A549 (cell line): ENCODE data around the gene OLFML3. TPM values are rescaled to one million over a fixed set of nuclear protein-coding genes. Genes with fewer than 3 reads are reported as not detected.

Experiments used
- ATAC-seq, 2 experiments: fragments of 200-7000 bp in 1 of 2; fragments of >200 bp in 1 of 2; cut with Nextera tagmentation in 1 of 2; cut with Tn5 transposase in 1 of 2; 3 replicates each; pipeline versions ENCODE4 v1.8.0 to v1.9.1; 2018 to 2020; ENCODE audit warnings: mild to moderate bottlenecking in 1 of 2, moderate library complexity in 1 of 2
- CTCF ChIA-PET: fragments of 300-600 bp; sonication (Branson Sonifier 250); formaldehyde crosslinking; extraction: SDS; loops from one replicate; lab custom pipeline; 2021; ENCODE audit warnings: antibody characterized with exemption, inconsistent platforms; lab: Yijun Ruan, JAX
- POLR2A ChIA-PET: fragments of 350-600 bp; formaldehyde crosslinking; extraction: SDS; loops from one replicate; lab custom pipeline; 2021; ENCODE audit warnings: antibody characterized with exemption, inconsistent platforms; lab: Yijun Ruan, JAX
- DNase-seq, 2 experiments: peaks; one replicate each; pipeline versions ENCODE4 v3.0.0 to v3.0.0-alpha.2; 2011 to 2016; ENCODE audit warnings: low read depth in 1 of 2, low spot score in 1 of 2
- FAIRE-seq: peaks from 2 replicates; lab custom pipeline; 2011; peaks lifted over from hg19 to GRCh38; lab: Jason Lieb, UNC
- H3K27ac ChIP-seq, 2 experiments: fragments of >200 bp; sonication (Bioruptor Twin); formaldehyde crosslinking; 3 replicates each; pipeline ENCODE4 v1.5.1; 2016 to 2017
- H3K4me1 ChIP-seq: fragments of >200 bp; sonication (Bioruptor Twin); formaldehyde crosslinking; 3 replicates; pipeline ENCODE4 v1.6.1; 2016
- H3K4me2 ChIP-seq: fragments of >200 bp; sonication (Bioruptor Twin); formaldehyde crosslinking; 3 replicates; pipeline ENCODE4 v1.6.1; 2016
- H3K4me3 ChIP-seq: fragments of >200 bp; sonication (Bioruptor Twin); formaldehyde crosslinking; 3 replicates; pipeline ENCODE4 v1.5.1; 2016
- H3K9me3 ChIP-seq: fragments of >200 bp; sonication (Bioruptor Twin); formaldehyde crosslinking; 3 replicates; pipeline ENCODE4 v1.6.1; 2016
- BCL3 ChIP-seq: fragments of >200 bp; sonication (Bioruptor Twin); formaldehyde crosslinking; IDR thresholded peaks from 3 replicates; pipeline ENCODE4 v1.6.1; 2016
- CEBPB ChIP-seq, 2 experiments: fragments of >200 bp in 1 of 2; sonication (Bioruptor Twin) in 1 of 2; formaldehyde crosslinking in 1 of 2; IDR thresholded peaks; 2 replicates each; pipeline ENCODE4 v1.6.1; 2012 to 2016
- E2F6 ChIP-seq: IDR thresholded peaks from 2 replicates; pipeline ENCODE4 v1.6.1; 2012; ENCODE audit warnings: low read depth, borderline replicate concordance
- EHF ChIP-seq: fragments of 250-450 bp; sonication (Bioruptor Pico); IDR thresholded peaks from 2 replicates; pipeline ENCODE4 v1.5.0; 2020; ENCODE audit warnings: mild to moderate bottlenecking
- EHMT2 ChIP-seq: fragments of 200-600 bp; sonication (generic); IDR thresholded peaks from 2 replicates; pipeline ENCODE4 v1.6.1; 2016; ENCODE audit warnings: antibody characterized with exemption, low read depth, mild to moderate bottlenecking, moderate library complexity
- ELK1 ChIP-seq: fragments of 150-350 bp; IDR thresholded peaks from 2 replicates; pipeline ENCODE4 v1.6.1; 2014; ENCODE audit warnings: low read depth, mild to moderate bottlenecking, low read length
- ESRRA ChIP-seq: fragments of 150-350 bp; IDR thresholded peaks from 2 replicates; pipeline ENCODE4 v1.6.1; 2014; ENCODE audit warnings: mild to moderate bottlenecking, low read length, borderline replicate concordance
- FOSL2 ChIP-seq, 2 experiments: fragments of 450-650 bp in 1 of 2; fragments of >200 bp in 1 of 2; sonication (Bioruptor Twin) in 1 of 2; formaldehyde crosslinking; IDR thresholded peaks; 2 replicates each; pipeline versions ENCODE4 v1.5.0 to v1.6.1; 2016 to 2020; ENCODE audit warnings: mild to moderate bottlenecking in 1 of 2, moderate library complexity in 1 of 2
- HMGXB4 ChIP-seq: fragments of 250-450 bp; sonication (Bioruptor Pico); IDR thresholded peaks from 2 replicates; pipeline ENCODE4 v1.5.0; 2021; ENCODE audit warnings: mild to moderate bottlenecking, moderate library complexity, borderline replicate concordance
- HOXA7 ChIP-seq: fragments of 250-450 bp; sonication (Bioruptor Pico); IDR thresholded peaks from 2 replicates; pipeline ENCODE4 v1.5.0; 2020; ENCODE audit warnings: mild to moderate bottlenecking, moderate library complexity
- JUNB ChIP-seq: fragments of >200 bp; sonication (Bioruptor Twin); formaldehyde crosslinking; IDR thresholded peaks from 2 replicates; pipeline ENCODE4 v1.6.1; 2016
- KDM1A ChIP-seq: fragments of 200-600 bp; sonication (generic); IDR thresholded peaks from 2 replicates; pipeline ENCODE4 v1.6.1; 2016; ENCODE audit warnings: low read depth, mild to moderate bottlenecking
- MYC ChIP-seq: IDR thresholded peaks from 2 replicates; pipeline ENCODE4 v1.6.1; 2012; ENCODE audit warnings: mild to moderate bottlenecking, inconsistent platforms, low read length, improper control_type of control experiment, borderline replicate concordance
- NR3C1 ChIP-seq: fragments of >200 bp; sonication (Bioruptor Twin); formaldehyde crosslinking; IDR thresholded peaks from 3 replicates; pipeline ENCODE4 v1.6.1; 2017
- RAD21 ChIP-seq, 2 experiments: fragments of >200 bp in 1 of 2; sonication (Bioruptor Twin) in 1 of 2; formaldehyde crosslinking in 1 of 2; IDR thresholded peaks in 1 of 2; conservative IDR thresholded peaks in 1 of 2; 2 replicates in 1 of 2; 3 replicates in 1 of 2; pipeline ENCODE4 v1.6.1; 2012 to 2018; ENCODE audit warnings: inconsistent platforms in 1 of 2
- REST ChIP-seq: fragments of 200-600 bp; sonication (generic); IDR thresholded peaks from 2 replicates; pipeline ENCODE4 v1.6.1; 2016; ENCODE audit warnings: antibody characterized with exemption, mild to moderate bottlenecking, moderate library complexity
- RFX5 ChIP-seq: fragments of 450-650 bp; IDR thresholded peaks from 2 replicates; pipeline ENCODE4 v1.7.1; 2014; ENCODE audit warnings: antibody characterized with exemption, mild to moderate bottlenecking, moderate library complexity
- SREBF2 ChIP-seq: fragments of 450-650 bp; IDR thresholded peaks from 2 replicates; pipeline ENCODE4 v1.6.1; 2014; ENCODE audit warnings: mild to moderate bottlenecking, moderate library complexity
- TP53 ChIP-seq: fragments of 250-450 bp; sonication (Bioruptor Pico); IDR thresholded peaks from 2 replicates; pipeline ENCODE4 v1.5.0; 2021; ENCODE audit warnings: mild to moderate bottlenecking, moderate library complexity
- ZC3H11A ChIP-seq: fragments of 450-650 bp; IDR thresholded peaks from 2 replicates; pipeline ENCODE4 v1.6.1; 2014; ENCODE audit warnings: antibody characterized with exemption, mild to moderate bottlenecking
- ZFP36 ChIP-seq: fragments of 450-650 bp; IDR thresholded peaks from 2 replicates; pipeline ENCODE4 v1.6.1; 2014; ENCODE audit warnings: borderline replicate concordance; ENCODE audit not compliant: partially characterized antibody
- ZNF302 ChIP-seq: fragments of 250-450 bp; sonication (Bioruptor Pico); IDR thresholded peaks from 2 replicates; pipeline ENCODE4 v1.9.0; 2021; ENCODE audit warnings: inconsistent platforms, mild to moderate bottlenecking, moderate library complexity
- WGBS: methylation state at CpG from one replicate; pipeline ENCODE4 v1.1.6; 2017; ENCODE audit errors: missing lambda C conversion rate; 5-methylcytosine and 5-hydroxymethylcytosine counted together
- polyA plus RNA-seq, 4 experiments: library from polyadenylated mRNA; depleted of rRNA in 3 of 4; stranded (reverse); fragments of >200 nt; fragmentation: RNase III in 1 of 4; extraction: RNeasy Plus Mini Kit Qiagen cat#74134 plus additional on column Dnase treatment in 1 of 4; gene quantifications; 2 replicates in 3 of 4; 3 replicates in 1 of 4; pipeline ENCODE4 v1.2.3, GENCODE V29; 2011 to 2017

The OLFML3 gene
- polyA plus RNA-seq, 2 of the 4 experiments (the other 2 are of a cell fraction) = 1.2 to 9.3 TPM

- no peak for TF ChIP-seq ELK1
- no peak for TF ChIP-seq RFX5
- TF ChIP-seq ZNF302 = no peak
- no peak for TF ChIP-seq RAD21 (conservative IDR thresholded peaks at IDR 0.05 in 1 of 2, IDR thresholded peaks at IDR 0.05 in 1 of 2)
- no peak for TF ChIP-seq SREBF2
Observed at GRCh38 chr1:113980110-113980509, 836 bp downstream of the OLFML3 start (continued).

- H3K4me2 ChIP-seq = peak overlapping the region; percentile 59
- H3K27ac ChIP-seq = peak overlapping the region; percentile 53 to 70; a peak in 5 of 6 replicates
- TF ChIP-seq HOXA7 (CRISPR knock-in tag) (no peak), CEBPB (IDR thresholded peaks at IDR 0.05) (peak; percentile 23 to 77; a peak in 3 of 4 replicates)
- peaks cover 18% of the 10 kb centered on the region for H3K4me1 ChIP-seq
- no peaks in the 10 kb centered on the region for H3K9me3 ChIP-seq
- FAIRE-seq = no peak
- ChIA-PET CTCF (interaction anchor here (1.3 kb wide), 1 partner anchor 171 kb away, joined by 3 read pairs; the partner anchor contains the start of gene SYT6), POLR2A (no interaction called here)
- WGBS = 49% methylated on average over 13 of the region's 18 CpGs
- no peak for DNase-seq
- no peak overlapping the region for H3K4me3 ChIP-seq
- peak in 1 of 2 experiments; percentile 35; a peak in 2 of 6 replicates for ATAC-seq
Observed at GRCh38 chr1:113981962-113982931, 3.0 kb downstream of the OLFML3 start.

GRCh38 chr1:113982949-113983348, 3.7 kb downstream of the OLFML3 start:
- ChIA-PET POLR2A (no interaction called here), CTCF (no interaction called here)
- Histone ChIP-seq H3K27ac (peak overlapping the region; percentile 35 to 70; a peak in 5 of 6 replicates), H3K4me1 (peaks cover 18% of the 10 kb centered on the region), H3K9me3 (no peaks in the 10 kb centered on the region), H3K4me2 (peak overlapping the region; percentile 59), H3K4me3 (no peak overlapping the region)
- 89% methylated on average over 4 of the region's 5 CpGs for WGBS
- DNase-seq (no peak), FAIRE-seq (no peak), ATAC-seq (no peak)
- TF ChIP-seq FOSL2 (IDR thresholded peaks at IDR 0.05) (no peak), FOSL2 (CRISPR knock-in tag; IDR thresholded peaks at IDR 0.05) (no peak), ZC3H11A (no peak), EHF (CRISPR knock-in tag) (no peak), HMGXB4 (no peak), NR3C1 (no peak), TP53 (no peak), CEBPB (IDR thresholded peaks at IDR 0.05) (no peak), ZFP36 (no peak), MYC (no peak), JUNB (no peak), E2F6 (no peak), EHMT2 (no peak), ESRRA (no peak), BCL3 (no peak), ELK1 (no peak), SREBF2 (no peak), REST (no peak), KDM1A (no peak), RFX5 (no peak)
